Stimulated activated CD4-positive, alpha-beta T cell treated with anti-CD3 and anti-CD28 coated beads, Interleukin-15, amount 100 ng/mL, for 48 hours (primary cell): ENCODE measurements around the gene GPC1.

Experiments
- DNase-seq, 2 donors: peaks; one replicate each; pipeline ENCODE4 v3.0.0-alpha.2; 2020; ENCODE audit warnings: low read depth in 2 of 2

GPC1 gene

DNA sequence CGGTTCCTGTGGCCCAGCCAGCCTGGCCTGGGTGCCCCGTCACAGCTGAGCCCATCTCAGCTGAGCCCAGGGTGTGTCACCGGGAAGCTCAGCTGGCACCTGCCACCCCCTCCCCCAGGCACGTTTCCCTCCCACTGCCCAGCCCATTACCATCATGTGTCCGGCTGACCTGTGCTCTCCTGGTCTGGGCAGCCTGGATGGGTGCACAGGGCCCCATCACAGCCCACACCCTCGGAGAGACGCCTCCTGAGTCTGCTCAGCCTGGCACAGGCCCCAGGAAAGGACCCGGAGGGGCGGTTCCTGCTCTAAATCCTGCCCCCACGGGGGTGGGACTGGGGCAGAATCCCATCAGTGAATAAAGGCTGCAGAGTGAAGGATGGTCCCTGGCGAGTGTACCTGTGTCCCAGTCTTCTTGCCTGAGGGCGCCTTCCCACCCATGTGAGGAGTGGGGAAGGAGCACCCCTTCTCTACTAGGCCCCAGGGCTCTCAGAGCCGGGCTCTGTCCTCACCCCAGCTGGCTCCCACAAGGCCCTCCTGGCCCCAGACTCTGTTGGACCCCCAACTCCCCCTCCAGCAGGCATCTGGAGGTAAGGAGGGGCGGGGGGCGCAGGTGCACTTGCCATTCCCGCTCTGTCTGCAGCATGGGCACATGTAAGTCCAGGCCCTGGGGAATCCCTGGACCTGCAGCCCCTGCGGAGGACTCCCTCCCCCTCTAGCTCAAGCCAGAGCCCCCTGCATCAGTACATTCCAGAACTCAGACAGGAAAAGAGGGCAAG lies 21.2 kb downstream of the GPC1 start:
- DNase-seq, result no peak

DNA sequence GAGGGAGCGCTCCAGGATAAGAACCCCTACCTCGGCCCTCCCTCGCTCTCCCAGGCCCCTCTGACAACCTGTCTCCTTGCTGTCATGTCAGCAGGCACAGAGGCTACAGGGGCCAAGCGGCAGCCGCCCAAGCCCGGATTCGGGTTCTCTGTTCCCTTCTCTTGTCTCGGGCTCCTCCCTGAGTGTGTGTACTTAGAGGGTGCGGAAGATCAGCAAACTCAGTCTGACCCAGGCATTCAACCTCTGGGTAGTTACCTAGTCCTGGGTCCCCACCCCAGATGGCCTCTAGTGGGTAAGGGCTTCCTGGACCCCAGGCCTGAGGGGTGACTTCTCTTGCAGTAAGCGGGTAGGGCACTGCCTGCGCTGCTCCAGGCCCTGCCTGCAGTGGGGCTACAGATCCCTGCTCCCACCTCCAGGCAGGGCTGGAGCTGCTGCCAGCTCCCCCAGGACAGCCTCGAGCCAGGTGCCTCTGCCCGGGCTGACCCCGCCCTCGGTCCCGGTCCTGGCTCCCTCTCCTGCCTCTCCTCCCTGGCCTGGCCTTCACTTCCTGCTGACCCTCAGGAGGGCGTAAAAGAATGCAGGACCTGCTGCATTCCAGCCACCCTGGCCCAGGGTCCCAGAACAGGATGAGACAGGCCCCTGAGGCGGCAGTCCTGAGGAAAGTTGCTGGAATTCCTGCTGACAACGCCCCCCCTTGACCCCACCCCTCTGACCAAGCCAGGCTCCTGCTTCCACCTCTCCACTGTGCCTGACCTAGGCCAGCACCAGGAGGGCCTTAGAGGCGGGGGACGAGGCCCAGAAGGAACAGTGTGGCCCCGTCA lies 22.0 kb downstream of the GPC1 start:
- no peak for DNase-seq

GRCh38 chr2:240458044-240458899 lies 22.8 kb downstream of the GPC1 start:
- no peak for DNase-seq

DNA sequence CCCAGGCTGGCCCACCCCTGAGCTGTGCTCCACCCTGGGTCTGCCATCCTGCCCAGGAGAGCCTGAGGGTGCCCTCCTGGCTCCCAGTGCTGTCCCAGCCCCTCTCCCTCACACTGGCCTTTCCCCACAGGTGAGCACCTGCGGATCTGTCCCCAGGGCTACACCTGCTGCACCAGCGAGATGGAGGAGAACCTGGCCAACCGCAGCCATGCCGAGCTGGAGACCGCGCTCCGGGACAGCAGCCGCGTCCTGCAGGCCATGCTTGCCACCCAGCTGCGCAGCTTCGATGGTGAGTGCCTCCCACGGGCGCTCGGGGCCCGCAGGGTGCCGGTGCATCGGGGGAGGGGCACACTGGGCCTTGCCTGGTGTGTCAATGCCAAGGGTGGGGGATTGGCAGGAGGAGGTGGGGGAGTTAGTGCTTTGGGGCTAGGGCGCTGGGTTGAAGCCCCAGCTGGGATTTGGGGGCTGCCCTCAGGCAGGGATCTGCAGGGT lies 23.5 kb downstream of the GPC1 start:
- DNase-seq, result no peak

DNA sequence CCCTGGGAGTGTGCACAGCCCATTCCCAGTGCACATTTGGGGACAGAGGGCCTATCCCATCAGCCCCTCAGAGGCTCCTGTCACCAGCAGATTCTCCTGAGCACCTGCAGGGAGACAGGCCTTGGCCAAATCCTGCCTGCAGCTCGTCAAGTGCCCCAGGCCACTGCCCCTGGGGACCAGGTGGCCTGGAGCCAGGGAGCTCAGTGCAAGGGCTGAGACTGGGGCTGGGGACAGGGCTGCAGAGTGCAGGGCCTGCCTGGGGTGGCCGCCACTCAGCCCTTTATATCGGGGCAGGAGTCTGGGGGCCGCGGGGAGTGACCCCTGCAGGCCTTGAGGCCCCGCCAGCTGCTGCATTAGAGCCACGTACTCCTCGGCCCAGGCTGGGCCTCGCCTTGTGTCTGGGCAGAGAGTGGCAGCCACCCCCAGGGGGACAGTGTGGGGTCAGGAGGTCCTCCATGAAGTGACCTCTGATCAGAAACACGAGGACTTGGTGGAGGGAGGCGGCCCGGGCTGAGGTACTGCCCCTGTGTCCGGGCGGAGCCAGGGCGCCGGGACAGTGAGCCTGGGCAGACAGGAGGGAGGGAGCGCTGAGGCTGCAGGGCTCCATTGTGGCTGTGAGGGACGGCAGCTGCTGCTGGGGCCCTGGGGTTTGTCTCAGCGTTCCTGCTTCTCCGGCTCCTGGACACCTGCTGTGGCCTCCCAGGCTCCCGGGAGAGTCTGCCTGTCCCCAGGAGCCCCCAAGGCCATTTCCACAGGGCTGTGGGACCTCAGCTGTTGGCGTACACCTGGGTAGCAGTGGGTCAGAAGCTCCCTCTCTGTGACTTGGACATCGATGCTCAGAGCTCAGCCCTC lies 24.2 kb downstream of the GPC1 start:
- DNase-seq, result no peak

DNA sequence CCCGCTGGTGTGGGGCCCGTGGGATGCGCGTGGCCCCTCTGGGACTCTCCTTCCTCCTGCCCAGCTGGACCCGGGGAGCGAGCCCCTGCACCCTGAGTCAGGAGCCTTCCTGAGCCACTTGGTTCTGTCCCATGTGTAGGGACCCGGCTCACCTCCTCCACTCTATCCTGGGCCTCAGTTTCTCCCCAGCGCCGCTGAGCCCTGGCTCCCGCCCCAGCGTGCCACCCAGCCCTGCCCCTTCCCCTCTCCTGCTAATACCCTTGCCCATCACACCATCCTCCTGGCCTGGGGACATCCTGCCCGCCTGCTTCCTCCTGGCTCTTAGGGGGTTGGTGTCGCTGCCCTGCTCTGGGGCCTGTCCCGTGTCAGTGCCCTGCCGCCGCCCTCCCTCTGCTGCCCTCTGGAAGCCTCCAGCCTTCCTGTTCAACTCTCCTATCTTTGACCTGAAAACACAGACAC lies 24.8 kb downstream of the GPC1 start:
- no peak for DNase-seq

DNA sequence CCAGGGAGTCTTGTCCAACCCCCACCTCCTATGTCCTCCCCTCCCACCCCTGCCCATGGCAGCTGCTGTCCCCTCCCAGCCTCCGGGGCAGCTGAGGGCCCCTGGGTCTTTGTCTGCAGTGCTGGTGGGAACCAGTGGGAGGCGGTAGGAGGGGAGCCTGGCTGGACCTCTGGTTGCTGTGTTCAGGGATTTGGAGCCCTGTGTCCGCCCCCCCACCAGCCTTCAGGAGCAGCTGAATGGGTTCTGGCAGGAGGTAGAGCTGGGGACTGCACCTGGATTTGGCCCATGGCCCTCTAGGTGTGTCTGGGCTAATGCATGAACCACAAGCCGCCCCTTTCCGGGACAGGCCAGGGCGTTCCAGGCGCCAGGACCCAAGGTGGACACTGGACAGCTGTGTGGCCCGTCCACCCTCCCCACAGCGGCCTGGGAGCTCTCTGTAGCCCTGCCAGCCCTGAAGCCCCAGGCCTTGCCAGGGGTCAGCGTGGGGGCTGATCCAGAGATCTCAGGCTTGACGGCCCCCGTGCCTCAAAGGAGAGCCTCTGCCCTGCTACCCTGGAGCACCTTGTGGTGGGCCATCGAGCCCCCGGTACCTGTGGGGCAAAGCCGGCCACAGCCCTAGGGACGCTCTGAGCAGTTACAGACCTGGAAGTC lies 25.4 kb downstream of the GPC1 start:
- no peak for DNase-seq

DNA sequence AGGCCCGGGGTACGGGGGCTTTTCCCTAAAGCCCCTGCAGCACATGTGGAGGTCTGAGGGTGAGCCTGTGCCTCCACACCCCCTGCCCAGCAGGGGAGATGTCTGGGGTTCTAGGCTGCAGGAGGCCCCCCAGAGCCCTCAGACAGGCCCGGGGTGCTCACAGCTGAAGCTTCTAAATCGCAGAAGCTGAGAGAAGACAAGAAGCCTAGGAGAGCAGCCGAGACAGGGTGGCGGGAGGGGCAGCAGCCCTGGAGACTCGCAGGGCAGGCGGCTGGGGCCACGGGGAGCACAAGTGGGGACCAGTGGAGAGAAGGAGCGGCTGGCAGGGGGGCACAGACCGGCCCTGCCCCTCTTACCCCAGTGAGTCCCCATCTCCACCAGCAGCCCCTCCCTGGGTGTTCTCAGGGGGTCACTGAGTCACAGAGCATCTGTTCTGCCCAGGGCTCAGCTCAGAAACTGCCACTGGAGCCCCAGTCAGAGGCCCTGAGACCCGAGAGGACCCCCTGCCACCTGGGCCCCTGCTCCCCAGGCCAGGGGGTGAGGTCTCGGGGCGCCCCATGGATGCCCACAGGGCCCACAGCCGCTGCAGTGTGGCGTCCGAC lies 26.1 kb downstream of the GPC1 start:
- DNase-seq, result no peak

GRCh38 chr2:240462073-240462706 lies 26.7 kb downstream of the GPC1 start:
- no peak for DNase-seq

GRCh38 chr2:240462707-240463273 lies 27.3 kb downstream of the GPC1 start:
- no peak for DNase-seq

DNA sequence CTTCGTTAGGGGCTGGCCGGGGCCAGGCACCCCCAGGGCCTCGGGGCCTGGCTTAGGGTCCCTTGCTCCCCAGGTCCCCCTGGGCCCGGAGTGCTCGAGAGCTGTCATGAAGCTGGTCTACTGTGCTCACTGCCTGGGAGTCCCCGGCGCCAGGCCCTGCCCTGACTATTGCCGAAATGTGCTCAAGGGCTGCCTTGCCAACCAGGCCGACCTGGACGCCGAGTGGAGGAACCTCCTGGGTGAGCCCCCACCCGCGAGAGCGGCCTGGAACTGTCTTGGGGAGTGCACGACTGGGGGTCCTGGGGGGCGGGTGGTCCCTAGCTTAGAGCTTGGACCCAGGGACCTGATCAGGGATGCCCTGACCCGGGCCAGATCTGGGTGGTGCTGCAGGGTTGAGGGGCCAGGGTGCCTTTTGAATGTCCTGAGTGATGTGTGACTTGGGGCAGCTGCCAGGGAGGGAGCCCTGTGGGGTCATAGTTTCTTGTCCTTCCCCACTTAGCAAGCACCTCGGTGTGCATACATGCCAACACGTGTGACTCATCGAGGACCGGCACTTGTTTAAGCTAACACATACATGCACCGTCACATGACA lies 27.9 kb downstream of the GPC1 start:
- no peak for DNase-seq

GRCh38 chr2:240463866-240464481 lies 28.5 kb downstream of the GPC1 start:
- no peak for DNase-seq

DNA sequence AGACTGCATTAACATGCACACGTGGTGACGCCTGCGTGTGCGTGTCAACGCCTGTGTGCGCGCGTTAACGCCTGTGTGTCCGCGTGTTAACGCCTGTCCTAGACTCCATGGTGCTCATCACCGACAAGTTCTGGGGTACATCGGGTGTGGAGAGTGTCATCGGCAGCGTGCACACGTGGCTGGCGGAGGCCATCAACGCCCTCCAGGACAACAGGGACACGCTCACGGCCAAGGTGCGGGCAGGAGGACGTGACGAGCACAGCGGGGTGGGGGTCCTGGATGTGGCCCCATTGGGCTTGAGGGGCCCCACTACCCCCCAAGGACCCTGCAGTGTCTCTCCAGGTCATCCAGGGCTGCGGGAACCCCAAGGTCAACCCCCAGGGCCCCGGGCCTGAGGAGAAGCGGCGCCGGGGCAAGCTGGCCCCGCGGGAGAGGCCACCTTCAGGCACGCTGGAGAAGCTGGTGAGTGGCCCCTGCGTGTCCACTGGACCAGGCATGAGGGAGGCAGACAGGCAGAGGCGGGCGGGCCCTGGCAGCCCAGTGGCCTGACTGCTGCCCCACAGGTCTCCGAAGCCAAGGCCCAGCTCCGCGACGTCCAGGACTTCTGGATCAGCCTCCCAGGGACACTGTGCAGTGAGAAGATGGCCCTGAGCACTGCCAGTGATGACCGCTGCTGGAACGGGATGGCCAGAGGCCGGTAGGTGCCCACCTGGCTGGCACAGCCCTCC lies 29.2 kb downstream of the GPC1 start:
- DNase-seq, result no peak

DNA sequence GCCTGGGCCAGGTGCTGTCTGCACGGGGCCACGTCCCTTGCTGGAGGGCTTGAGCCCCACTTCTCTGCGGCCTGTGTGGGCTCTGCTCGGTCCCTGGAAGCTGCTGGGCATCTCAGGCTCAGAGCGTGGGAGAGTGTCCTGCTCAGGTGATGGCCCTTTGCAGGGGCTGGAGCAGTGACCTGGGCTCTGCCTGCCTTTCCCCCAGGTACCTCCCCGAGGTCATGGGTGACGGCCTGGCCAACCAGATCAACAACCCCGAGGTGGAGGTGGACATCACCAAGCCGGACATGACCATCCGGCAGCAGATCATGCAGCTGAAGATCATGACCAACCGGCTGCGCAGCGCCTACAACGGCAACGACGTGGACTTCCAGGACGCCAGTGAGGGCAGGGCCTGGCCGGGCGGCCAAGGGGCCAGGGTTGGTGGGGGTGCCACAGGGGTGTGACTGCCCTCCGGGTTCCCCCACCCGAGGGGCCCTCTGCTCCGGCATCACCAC lies 29.9 kb downstream of the GPC1 start:
- DNase-seq, result no peak

DNA sequence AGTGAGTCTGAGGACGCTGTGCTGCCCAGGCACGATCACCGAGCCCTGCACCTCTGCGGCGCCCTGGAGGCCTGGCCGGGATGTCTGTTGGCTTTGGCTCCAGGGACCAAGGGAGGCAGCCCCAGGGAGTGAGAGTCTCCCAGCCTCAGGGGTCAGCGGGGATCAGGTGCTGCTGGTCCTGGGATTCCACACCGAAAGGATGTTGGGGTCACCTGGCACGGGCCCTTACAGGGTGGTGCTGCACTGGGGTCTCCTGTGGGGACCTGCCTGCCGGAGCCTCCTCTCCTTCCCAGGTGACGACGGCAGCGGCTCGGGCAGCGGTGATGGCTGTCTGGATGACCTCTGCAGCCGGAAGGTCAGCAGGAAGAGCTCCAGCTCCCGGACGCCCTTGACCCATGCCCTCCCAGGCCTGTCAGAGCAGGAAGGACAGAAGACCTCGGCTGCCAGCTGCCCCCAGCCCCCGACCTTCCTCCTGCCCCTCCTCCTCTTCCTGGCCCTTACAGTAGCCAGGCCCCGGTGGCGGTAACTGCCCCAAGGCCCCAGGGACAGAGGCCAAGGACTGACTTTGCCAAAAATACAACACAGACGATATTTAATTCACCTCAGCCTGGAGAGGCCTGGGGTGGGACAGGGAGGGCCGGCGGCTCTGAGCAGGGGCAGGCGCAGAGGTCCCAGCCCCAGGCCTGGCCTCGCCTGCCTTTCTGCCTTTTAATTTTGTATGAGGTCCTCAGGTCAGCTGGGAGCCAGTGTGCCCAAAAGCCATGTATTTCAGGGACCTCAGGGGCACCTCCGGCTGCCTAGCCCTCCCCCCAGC lies 30.5 kb downstream of the GPC1 start:
- no peak for DNase-seq

DNA sequence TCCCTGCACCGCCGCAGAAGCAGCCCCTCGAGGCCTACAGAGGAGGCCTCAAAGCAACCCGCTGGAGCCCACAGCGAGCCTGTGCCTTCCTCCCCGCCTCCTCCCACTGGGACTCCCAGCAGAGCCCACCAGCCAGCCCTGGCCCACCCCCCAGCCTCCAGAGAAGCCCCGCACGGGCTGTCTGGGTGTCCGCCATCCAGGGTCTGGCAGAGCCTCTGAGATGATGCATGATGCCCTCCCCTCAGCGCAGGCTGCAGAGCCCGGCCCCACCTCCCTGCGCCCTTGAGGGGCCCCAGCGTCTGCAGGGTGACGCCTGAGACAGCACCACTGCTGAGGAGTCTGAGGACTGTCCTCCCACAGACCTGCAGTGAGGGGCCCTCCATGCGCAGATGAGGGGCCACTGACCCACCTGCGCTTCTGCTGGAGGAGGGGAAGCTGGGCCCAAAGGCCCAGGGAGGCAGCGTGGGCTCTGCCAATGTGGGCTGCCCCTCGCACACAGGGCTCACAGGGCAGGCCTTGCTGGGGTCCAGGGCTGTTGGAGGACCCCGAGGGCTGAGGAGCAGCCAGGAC lies 31.2 kb downstream of the GPC1 start:
- DNase-seq, result no peak
